T-helper 1 cell treated with Interleukin-12 subunit alpha and Interleukin-12 subunit beta and Interleukin-4 antibody, amounts not matched to agents 30 μg/mL and 1 μg/mL, for 36 hours (primary cell): Measurements from ENCODE around the gene FOXC2.

Experiments used
- H3K27ac Mint-ChIP-seq: one replicate; pipeline ENCODE4 v1.8.0; 2021; ENCODE audit warnings: mild to moderate bottlenecking, mixed read lengths
- H3K27me3 Mint-ChIP-seq: one replicate; pipeline ENCODE4 v1.8.0; 2021; ENCODE audit warnings: low read depth, mixed read lengths
- H3K36me3 Mint-ChIP-seq: one replicate; pipeline ENCODE4 v1.8.0; 2021; ENCODE audit warnings: low read depth, mixed read lengths
- H3K4me1 Mint-ChIP-seq: one replicate; pipeline ENCODE4 v1.8.0; 2021; ENCODE audit warnings: low read depth, mixed read lengths
- H3K4me3 Mint-ChIP-seq: one replicate; pipeline ENCODE4 v1.8.0; 2021; ENCODE audit warnings: mild to moderate bottlenecking, moderate library complexity, mixed read lengths
- H3K9me3 Mint-ChIP-seq: one replicate; pipeline ENCODE4 v1.8.0; 2021; ENCODE audit warnings: mixed read lengths

Gene FOXC2

DNA sequence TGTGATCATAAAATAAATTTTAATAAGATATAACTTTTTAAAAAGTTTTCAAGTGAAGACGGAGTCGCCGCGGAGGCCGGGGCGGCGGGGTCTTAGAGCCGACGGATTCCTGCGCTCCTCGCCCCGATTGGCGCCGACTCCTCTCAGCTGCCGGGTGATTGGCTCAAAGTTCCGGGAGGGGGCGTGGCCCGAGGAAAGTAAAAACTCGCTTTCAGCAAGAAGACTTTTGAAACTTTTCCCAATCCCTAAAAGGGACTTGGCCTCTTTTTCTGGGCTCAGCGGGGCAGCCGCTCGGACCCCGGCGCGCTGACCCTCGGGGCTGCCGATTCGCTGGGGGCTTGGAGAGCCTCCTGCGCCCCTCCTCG, at the start of gene FOXC2:
Gene FOXC2 (plus strand): TSS at position 229 of the 365 bp plus-strand sequence. CDS start 507 bp downstream, outside the sequence.
- peaks cover 7% of the 10 kb centered on the region for H3K4me1 Mint-ChIP-seq
- no peak within 1 kb of the TSS for H3K4me3 Mint-ChIP-seq
- H3K27ac Mint-ChIP-seq: peak within 1 kb of the TSS; percentile 26
- H3K27me3 Mint-ChIP-seq: peaks cover 70% of the 10 kb centered on the region
- no peaks in the 10 kb centered on the region for H3K9me3 Mint-ChIP-seq
- peaks cover 1% of the 10 kb centered on the region for H3K36me3 Mint-ChIP-seq

DNA sequence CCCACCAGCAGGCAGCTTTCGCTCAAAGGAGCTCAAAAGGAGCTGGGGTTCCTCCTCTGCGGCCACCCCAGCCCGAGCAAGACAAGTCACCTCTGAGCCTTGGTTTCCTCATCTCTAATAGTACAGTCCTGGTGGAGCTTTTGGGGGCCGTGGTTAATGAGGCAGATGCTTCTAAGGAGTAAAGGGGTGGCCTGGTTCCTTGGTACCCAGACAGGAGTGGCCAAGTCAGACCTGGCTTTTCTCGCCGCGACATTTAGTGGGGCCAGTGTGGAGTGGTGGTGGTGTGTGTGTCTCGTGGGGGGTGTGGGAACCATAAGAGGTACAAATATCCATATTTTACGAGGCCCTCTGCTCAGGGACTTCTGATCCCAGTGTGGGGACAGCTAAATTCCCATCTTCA, 49.6 kb upstream of the FOXC2 start:
- peak overlapping the region; percentile 31 for H3K27ac Mint-ChIP-seq
- peaks cover 70% of the 10 kb centered on the region for H3K27me3 Mint-ChIP-seq
- H3K36me3 Mint-ChIP-seq: peaks cover 3% of the 10 kb centered on the region
- no peak overlapping the region for H3K4me3 Mint-ChIP-seq
- peaks cover 7% of the 10 kb centered on the region for H3K4me1 Mint-ChIP-seq
- no peaks in the 10 kb centered on the region for H3K9me3 Mint-ChIP-seq

DNA sequence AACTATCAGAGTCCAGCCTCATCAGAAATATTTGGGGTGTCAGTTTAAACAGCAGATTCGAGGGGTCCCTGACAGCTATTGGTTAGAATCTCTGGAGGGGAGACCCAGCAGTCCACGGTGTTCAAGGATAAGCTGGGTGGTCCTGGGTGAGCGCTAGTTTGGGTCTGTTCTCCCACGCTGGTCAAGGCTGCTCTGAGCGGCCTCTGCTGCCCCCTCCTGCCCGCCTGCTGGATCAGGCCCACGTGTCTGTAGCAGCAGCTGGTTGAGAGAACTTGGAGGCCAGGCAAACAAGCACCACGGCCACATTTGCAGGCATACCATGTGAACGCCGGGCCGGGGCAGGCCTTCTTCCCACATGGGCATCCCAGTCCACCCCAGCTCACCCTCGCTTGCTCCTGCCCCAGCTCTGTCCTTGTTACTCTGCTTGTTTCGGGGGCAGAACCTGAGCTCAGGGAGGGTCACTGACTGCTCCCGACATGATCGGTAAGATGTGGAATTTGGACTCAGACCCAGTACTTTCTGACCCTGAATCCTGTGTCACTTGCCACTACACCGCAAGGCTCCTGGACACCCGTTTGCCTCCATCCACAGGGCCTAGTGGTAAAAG, 48.9 kb upstream of the FOXC2 start:
- Mint-ChIP-seq H3K4me3 (no peak overlapping the region), H3K4me1 (peaks cover 7% of the 10 kb centered on the region), H3K27ac (no peak overlapping the region), H3K36me3 (peaks cover 3% of the 10 kb centered on the region), H3K27me3 (peaks cover 69% of the 10 kb centered on the region), H3K9me3 (no peaks in the 10 kb centered on the region)

DNA sequence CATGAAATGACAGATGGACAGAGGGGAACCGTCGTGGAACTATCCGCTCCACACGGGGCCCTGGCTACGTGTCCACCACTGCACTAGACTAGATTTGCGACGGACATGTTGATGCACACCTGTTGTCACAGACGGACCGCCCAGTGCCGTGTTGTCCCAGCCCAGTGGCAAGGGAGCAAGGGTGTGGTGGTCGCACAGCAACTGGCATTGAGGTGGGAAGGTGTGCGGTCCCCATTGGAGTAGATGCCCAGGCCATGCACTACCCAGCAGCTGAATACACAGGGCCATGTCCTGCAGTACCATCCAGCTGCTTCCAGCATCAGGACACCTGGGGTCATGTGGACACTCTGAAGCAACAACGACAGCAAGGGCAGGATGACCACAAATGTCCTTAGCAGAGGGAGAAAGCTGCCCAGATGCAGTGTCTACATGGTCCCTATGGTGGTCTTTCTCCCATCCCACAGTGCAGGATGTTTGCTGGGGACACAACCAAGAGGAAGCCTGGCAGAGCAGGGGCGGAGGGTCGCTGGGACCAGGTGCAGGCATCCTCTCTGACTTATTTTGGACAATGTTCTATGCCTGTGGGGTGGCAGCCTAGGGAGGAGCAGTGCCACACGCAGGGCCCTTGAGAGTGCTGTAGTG, 47.5 kb upstream of the FOXC2 start:
- H3K27me3 Mint-ChIP-seq: peaks cover 55% of the 10 kb centered on the region
- H3K4me1 Mint-ChIP-seq: peaks cover 5% of the 10 kb centered on the region
- no peaks in the 10 kb centered on the region for H3K9me3 Mint-ChIP-seq
- H3K4me3 Mint-ChIP-seq: peak overlapping the region; percentile 31
- no peak overlapping the region for H3K27ac Mint-ChIP-seq
- peaks cover 1% of the 10 kb centered on the region for H3K36me3 Mint-ChIP-seq

DNA sequence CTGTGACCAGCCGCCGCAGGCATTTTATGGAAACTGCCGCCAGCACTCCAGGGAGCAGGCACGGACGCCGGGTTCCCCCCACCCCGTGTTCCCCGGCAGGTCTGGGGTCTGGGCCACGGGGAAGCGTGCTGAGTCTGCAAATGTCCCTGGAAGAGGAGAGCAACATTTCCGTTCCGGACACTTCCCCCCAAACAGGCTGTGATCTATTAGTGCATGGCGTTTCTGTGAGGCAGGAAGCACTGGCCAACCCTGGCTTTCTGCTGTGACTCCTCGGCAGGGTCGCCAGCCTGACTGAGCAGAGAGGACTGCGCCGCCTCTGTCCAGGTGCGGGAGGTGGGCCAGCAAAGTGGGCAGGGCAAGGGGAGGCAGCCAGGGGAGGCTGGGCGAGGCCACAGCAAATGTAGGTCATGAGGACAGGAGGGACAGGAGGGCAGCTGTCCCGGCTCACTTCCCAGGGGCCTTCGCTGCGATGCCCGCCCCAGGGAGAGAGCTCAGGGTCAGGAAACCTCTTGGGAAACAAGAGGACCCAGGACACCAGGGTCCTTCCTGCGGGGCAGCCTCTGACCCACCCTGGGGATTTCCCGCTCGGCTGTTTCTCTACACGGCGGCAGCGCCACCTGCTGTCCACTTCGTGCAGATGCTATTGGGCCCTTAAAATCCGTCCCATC, 46.8 kb upstream of the FOXC2 start:
- peak overlapping the region; percentile 59 for H3K4me3 Mint-ChIP-seq
- H3K27ac Mint-ChIP-seq: peak overlapping the region; percentile 59
- H3K27me3 Mint-ChIP-seq: peaks cover 49% of the 10 kb centered on the region
- peaks cover 5% of the 10 kb centered on the region for H3K4me1 Mint-ChIP-seq
- H3K36me3 Mint-ChIP-seq: peaks cover under 1% of the 10 kb centered on the region
- no peaks in the 10 kb centered on the region for H3K9me3 Mint-ChIP-seq

DNA sequence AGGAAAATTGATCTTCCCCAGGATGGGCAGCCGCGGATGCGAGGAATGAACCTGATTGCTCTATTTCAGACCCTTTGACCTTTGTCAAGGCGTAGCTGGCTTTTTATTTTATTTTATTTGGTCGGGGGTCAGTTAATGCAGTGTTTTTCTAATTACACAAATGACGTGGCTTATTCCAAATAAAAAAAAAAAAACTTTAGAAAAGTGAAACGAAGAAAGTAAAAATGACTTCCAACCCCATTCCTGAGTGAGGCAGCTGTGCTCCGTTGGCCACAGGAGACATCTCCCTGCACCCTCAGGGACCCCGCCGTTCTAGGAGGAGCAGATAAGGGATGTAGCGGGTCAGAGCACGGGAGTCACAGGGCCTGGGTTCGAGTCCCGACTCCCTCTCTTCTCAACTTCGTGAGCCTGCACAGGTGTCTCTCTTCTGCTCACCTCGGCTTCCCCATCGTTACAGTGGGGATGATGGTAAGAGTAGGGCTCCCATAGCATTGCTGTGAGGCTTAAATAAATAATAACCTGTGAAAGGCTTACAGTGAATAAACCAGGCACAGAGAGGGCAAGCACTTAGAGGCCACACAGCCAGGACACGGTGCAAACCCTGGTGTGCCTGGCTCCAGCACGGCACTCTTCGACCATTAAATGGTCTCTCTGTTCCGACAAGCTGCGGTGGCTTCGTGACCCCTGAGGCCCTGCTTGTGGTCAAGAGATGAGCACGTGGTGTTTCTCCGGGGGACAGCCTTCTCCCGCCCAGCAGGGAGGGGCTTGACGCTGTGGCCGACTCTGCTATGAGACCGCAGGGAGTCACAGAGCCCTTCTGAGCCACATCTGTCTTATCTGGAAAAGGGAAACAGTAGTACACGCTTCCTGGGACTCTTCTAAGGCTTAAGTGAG, 46.1 kb upstream of the FOXC2 start:
- Mint-ChIP-seq H3K4me3 (no peak overlapping the region), H3K4me1 (peaks cover 5% of the 10 kb centered on the region), H3K36me3 (no peaks in the 10 kb centered on the region), H3K27me3 (peaks cover 44% of the 10 kb centered on the region), H3K9me3 (no peaks in the 10 kb centered on the region), H3K27ac (no peak overlapping the region)

DNA sequence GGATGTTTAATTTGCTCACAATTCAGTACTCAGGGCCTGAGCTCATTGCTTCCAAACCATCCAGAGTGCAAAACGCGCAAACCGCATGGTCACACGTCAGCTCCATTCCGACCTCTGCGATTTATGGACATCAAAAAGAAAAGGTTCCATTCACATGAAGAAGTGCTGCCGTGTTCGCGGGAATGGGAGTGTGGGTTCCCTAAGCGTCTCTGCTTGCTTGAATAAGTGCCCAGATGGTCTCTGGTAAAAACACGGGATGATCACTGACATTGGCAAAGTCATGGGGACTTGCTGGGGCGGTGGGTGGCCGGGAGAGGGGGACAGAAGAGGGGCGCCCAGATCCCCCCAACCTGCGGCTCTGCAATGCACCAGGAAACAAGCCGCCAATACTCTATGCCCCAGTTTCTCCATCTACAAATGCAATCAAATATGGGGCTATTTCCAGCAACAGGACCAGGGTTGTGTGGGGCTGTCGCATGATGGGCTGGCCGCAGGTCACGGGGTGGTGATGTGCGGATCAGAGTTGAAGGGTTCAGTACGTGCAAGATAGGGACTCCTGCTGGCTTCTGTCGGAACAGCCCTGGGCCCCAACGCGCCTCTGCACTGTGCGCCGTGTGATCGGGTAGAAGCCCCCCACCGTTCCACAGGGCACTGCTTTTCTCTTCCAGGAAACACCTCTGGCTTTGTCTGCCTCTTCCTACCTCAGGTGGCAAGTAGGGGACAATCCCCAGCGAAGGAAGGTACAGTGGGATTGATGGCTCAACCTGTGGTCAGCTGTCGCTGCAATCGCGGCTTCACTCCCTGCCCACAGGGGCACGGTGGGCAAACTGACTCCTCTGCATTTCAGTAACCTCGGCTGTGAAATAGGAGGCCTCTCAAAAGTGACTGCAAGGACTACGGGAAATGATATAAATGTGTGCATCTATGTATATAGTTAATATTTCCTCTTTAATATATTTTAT, 45.1 kb upstream of the FOXC2 start:
- no peak overlapping the region for H3K27ac Mint-ChIP-seq
- no peaks in the 10 kb centered on the region for H3K36me3 Mint-ChIP-seq
- no peaks in the 10 kb centered on the region for H3K9me3 Mint-ChIP-seq
- peaks cover 35% of the 10 kb centered on the region for H3K27me3 Mint-ChIP-seq
- no peak overlapping the region for H3K4me3 Mint-ChIP-seq
- H3K4me1 Mint-ChIP-seq: peaks cover 5% of the 10 kb centered on the region

DNA sequence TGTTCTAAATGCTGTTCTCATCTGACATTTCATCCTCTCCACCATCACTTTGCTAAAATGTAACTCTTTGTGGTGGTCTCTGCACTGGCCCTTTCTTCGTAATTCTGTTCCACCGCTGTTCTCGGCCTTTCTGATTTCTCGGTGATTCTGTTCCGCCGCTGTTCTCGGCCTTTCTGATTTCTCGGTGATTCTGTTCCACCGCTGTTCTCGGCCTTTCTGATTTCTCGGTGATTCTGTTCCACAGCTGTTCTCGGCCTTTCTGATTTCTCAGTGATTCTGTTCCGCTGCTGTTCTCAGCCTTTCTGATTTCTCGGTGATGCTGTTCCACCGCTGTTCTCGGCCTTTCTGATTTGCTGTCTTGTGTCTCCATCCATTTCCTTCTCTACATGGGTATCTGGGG, 44.0 kb upstream of the FOXC2 start:
- no peaks in the 10 kb centered on the region for H3K9me3 Mint-ChIP-seq
- H3K27ac Mint-ChIP-seq: no peak overlapping the region
- H3K36me3 Mint-ChIP-seq: no peaks in the 10 kb centered on the region
- H3K4me3 Mint-ChIP-seq: no peak overlapping the region
- peaks cover 5% of the 10 kb centered on the region for H3K4me1 Mint-ChIP-seq
- H3K27me3 Mint-ChIP-seq: peaks cover 24% of the 10 kb centered on the region

DNA sequence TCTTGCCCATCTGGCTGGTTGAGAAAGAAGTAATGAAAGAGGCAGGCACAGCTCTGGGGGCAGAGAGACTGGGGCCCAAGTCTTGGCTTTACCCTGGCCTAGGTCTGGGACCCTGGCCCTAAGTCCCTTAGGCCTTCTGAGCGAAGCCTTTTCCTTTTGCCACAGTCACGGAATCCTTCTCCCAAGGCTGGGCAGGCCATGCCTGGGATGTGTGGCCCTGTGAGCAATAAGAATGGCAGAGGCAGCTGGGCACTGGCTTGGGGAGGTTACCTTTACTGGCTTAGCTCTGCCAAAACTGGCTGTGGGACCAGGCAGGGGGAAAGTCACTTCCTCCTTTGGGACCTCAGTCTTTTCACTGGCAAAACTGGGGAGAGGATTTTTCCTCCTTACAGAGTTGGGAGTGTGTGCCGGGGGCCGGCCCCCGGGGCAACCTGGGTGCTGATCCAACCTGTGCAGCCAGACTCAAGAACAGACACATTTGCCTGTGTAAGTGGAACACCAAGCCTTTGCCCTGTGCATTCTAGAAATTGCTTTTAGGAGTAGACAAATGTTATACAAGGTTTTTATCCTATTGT, 43.4 kb upstream of the FOXC2 start:
- Mint-ChIP-seq H3K27me3 (peaks cover 17% of the 10 kb centered on the region), H3K36me3 (no peaks in the 10 kb centered on the region), H3K4me3 (no peak overlapping the region), H3K9me3 (no peaks in the 10 kb centered on the region), H3K27ac (no peak overlapping the region), H3K4me1 (peaks cover 5% of the 10 kb centered on the region)

DNA sequence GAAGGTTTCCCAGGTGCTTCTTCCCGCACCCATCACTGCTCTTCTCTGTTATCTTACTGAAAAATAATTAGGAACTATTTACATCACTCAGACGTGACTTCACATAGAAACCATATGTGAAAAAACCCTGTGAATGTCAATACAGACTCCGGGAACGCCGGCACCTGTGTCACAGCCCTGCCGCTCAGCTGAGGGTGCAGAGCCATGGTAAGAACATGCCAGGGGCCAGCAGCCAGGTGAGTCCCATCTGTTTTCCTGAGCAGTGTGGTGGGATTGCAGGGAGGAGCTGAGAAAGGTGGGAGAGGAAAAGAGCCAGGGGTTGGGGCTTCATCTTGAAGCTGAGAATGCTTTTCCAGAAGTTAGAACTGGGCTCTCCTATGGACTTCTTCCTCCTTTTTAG, 42.6 kb upstream of the FOXC2 start:
- Mint-ChIP-seq H3K9me3 (no peaks in the 10 kb centered on the region), H3K36me3 (no peaks in the 10 kb centered on the region), H3K4me1 (peaks cover 5% of the 10 kb centered on the region), H3K27me3 (peaks cover 10% of the 10 kb centered on the region), H3K4me3 (no peak overlapping the region), H3K27ac (no peak overlapping the region)

DNA sequence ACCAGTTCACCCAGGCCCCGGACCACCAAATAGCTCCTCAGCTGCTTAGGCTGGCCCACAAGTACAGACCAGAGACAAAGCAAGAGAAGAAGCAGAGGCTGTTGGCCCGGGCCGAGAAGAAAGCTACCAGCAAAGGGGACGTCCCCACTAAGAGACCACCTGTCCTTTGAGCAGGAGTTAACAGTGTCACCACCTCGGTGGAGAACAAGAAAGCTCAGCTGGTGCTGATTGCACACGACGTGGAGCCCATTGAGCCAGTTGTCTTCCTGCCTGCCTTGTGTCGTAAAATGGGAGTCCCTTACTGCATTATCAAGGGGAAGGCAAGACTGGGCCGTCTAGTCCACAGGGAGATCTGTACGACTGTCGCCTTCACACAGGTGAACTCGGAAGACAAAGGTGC, 40.9 kb upstream of the FOXC2 start:
- no peaks in the 10 kb centered on the region for H3K4me1 Mint-ChIP-seq
- H3K27me3 Mint-ChIP-seq: peaks cover 6% of the 10 kb centered on the region
- H3K9me3 Mint-ChIP-seq: no peaks in the 10 kb centered on the region
- H3K36me3 Mint-ChIP-seq: peaks cover 8% of the 10 kb centered on the region
- no peak overlapping the region for H3K27ac Mint-ChIP-seq
- no peak overlapping the region for H3K4me3 Mint-ChIP-seq

DNA sequence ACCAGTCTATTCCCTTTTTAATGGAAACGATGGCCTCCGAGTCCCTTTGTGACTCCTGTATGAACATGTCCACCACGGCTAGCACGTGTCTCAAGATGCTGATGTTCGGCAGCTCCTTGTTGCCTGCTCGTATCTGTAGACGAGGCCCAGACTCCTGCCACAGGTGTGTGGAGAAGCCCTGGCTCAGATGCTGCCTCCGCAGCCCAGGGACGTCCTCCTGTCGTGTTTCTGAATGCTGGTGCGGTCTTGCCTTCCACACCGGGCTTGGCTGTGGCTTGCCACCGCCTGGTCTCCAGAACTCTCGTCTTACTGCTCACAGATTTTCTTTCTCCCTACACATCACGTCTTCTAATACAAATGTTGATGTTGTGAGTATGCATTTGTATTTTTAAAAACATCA, 39.3 kb upstream of the FOXC2 start:
- Mint-ChIP-seq H3K4me1 (no peaks in the 10 kb centered on the region), H3K27me3 (no peaks in the 10 kb centered on the region), H3K4me3 (no peak overlapping the region), H3K9me3 (no peaks in the 10 kb centered on the region), H3K36me3 (peaks cover 8% of the 10 kb centered on the region), H3K27ac (no peak overlapping the region)

DNA sequence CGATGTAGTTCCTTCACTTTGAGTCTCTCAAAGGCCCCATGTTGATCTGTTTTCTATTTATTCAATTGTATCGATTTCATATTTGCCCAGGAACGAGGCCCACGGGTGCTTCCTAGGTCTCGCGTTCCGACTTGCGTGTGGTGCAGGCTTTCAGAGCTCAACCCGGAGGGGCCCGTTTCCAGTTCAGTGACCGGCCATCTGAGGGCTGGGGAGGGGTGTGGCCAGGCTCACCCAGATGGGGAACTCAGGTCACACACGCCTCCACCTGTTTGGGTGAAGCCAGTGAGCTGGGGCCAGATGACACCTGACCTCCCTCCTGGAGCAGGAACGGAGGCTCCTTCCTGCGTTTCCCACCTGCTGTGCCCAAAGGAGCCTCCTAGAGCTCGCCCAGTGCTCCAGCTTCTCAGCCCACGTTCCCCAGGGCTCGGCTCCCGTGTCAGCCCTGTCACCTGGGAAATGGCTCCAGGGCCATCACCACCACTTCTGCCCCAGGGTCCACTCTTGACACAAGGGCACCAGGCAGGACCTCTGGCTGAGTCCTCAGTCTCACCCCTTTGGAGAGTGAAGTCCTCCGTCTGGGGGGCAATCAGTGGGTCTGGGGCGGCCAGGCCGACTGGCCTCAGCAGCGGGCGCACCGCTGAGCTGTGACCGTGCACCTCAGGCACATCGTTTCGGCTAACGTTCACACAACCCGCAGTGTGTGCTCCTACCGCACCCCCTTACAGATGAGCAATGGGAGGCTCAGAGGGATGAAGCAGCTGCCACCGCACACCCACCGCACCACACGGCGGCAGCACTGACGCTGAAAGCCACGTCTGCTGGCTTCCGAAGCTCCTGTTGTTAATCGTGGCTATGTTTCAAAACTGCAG, 38.3 kb upstream of the FOXC2 start:
- H3K4me1 Mint-ChIP-seq: no peaks in the 10 kb centered on the region

More for the DNA sequence above, 38.3 kb upstream of the FOXC2 start:
- H3K27me3 Mint-ChIP-seq: no peaks in the 10 kb centered on the region
- H3K4me3 Mint-ChIP-seq: no peak overlapping the region
- H3K27ac Mint-ChIP-seq: no peak overlapping the region
- peaks cover 8% of the 10 kb centered on the region for H3K36me3 Mint-ChIP-seq
- H3K9me3 Mint-ChIP-seq: no peaks in the 10 kb centered on the region
